Astrocyte (in vitro differentiated cells and primary cell): ENCODE data around the gene AKT3. TPM values are rescaled to one million over a fixed set of nuclear protein-coding genes. Genes with fewer than 3 reads are reported as not detected.

Experiments used
- DNase-seq: peaks from one replicate; pipeline ENCODE4 v3.0.0-alpha.2; 2010; ENCODE audit warnings: low read depth
- FAIRE-seq: peaks from 2 replicates; lab custom pipeline; 2011; peaks lifted over from hg19 to GRCh38; lab: Jason Lieb, UNC
- H2AFZ ChIP-seq: 2 replicates; pipeline ENCODE4 v1.6.0; 2012; ENCODE audit warnings: low read depth, low read length, inconsistent platforms
- H3K27ac ChIP-seq: 2 replicates; pipeline ENCODE4 v1.5.1; 2011; ENCODE audit warnings: low read depth, low read length, inconsistent platforms
- H3K27me3 ChIP-seq: 2 replicates; pipeline ENCODE4 v1.6.0; 2011; ENCODE audit warnings: low read length, inconsistent platforms; ENCODE audit not compliant: insufficient read depth
- H3K36me3 ChIP-seq: 2 replicates; pipeline ENCODE4 v1.5.1; 2011; ENCODE audit warnings: low read length, inconsistent platforms; ENCODE audit not compliant: insufficient read depth
- H3K4me1 ChIP-seq: 2 replicates; pipeline ENCODE4 v1.5.1; 2011; ENCODE audit warnings: low read length, inconsistent platforms; ENCODE audit not compliant: insufficient read depth
- H3K4me2 ChIP-seq: 2 replicates; pipeline ENCODE4 v1.6.0; 2012; ENCODE audit warnings: low read length, inconsistent platforms
- H3K4me3 ChIP-seq: 2 replicates; pipeline ENCODE4 v1.5.1; 2011; ENCODE audit warnings: low read depth, mild to moderate bottlenecking, low read length, inconsistent platforms; ENCODE audit not compliant: insufficient read depth
- H3K79me2 ChIP-seq: 2 replicates; pipeline ENCODE4 v1.6.0; 2012; ENCODE audit warnings: mild to moderate bottlenecking, low read length, inconsistent platforms; ENCODE audit not compliant: insufficient read depth
- H3K9ac ChIP-seq: 2 replicates; pipeline ENCODE4 v1.6.0; 2012; ENCODE audit warnings: mild to moderate bottlenecking, low read length, inconsistent platforms
- H3K9me3 ChIP-seq: 2 replicates; pipeline ENCODE4 v1.5.1; 2012; ENCODE audit warnings: low read depth, mild to moderate bottlenecking, low read length, inconsistent platforms; ENCODE audit not compliant: insufficient read depth
- H4K20me1 ChIP-seq: 2 replicates; pipeline ENCODE4 v1.6.0; 2012; ENCODE audit warnings: low read length, inconsistent platforms; ENCODE audit not compliant: insufficient read depth
- H3K27ac Mint-ChIP-seq: one replicate; pipeline ENCODE4 v1.8.0; 2021; ENCODE audit warnings: mild to moderate bottlenecking, mixed read lengths; ENCODE audit not compliant: unreplicated experiment
- H3K27me3 Mint-ChIP-seq: one replicate; pipeline ENCODE4 v1.8.0; 2021; ENCODE audit warnings: low read depth, mixed read lengths; ENCODE audit not compliant: unreplicated experiment
- H3K36me3 Mint-ChIP-seq: one replicate; pipeline ENCODE4 v1.8.0; 2021; ENCODE audit warnings: low read depth, mixed read lengths; ENCODE audit not compliant: unreplicated experiment
- H3K4me1 Mint-ChIP-seq: one replicate; pipeline ENCODE4 v1.8.0; 2021; ENCODE audit warnings: low read depth, mixed read lengths; ENCODE audit not compliant: unreplicated experiment
- H3K4me3 Mint-ChIP-seq: one replicate; pipeline ENCODE4 v1.8.0; 2021; ENCODE audit warnings: mild to moderate bottlenecking, moderate library complexity, mixed read lengths; ENCODE audit not compliant: unreplicated experiment
- H3K9me3 Mint-ChIP-seq: one replicate; pipeline ENCODE4 v1.8.0; 2021; ENCODE audit warnings: mild to moderate bottlenecking, mixed read lengths; ENCODE audit not compliant: unreplicated experiment
- CTCF ChIP-seq: IDR thresholded peaks from 2 replicates; pipeline ENCODE4 v1.5.1; 2011; ENCODE audit warnings: low read depth, mild to moderate bottlenecking, inconsistent platforms, low read length, moderate library complexity; ENCODE audit not compliant: insufficient read depth
- EZH2 ChIP-seq: IDR thresholded peaks from 2 replicates; pipeline ENCODE4 v1.6.1; 2012; ENCODE audit warnings: mild to moderate bottlenecking, low read length, inconsistent platforms; ENCODE audit not compliant: insufficient read depth
- total RNA-seq: library from RNA; stranded (reverse); gene quantifications from 2 replicates; pipeline ENCODE4 v1.2.1, GENCODE V29; 2021

The AKT3 gene
- total RNA-seq, 1 donor from 2014 or later: 64.5 TPM

GRCh38 chr1:243855616-243856318 is 5.7 kb upstream of the AKT3 start:
- FAIRE-seq: no peak
- H3K4me3 Mint-ChIP-seq: no peak overlapping the region

GRCh38 chr1:243851765-243852164 is 1.7 kb upstream of the AKT3 start:
- no peaks in the 10 kb centered on the region for H3K9me3 ChIP-seq
- no peak overlapping the region for H3K27ac ChIP-seq
- no peaks in the 10 kb centered on the region for H3K36me3 ChIP-seq
- peaks cover 24% of the 10 kb centered on the region for H3K79me2 ChIP-seq
- peak overlapping the region; percentile 82 for H3K4me3 ChIP-seq
- no peak for DNase-seq
- no peaks in the 10 kb centered on the region for H3K27me3 ChIP-seq
- Mint-ChIP-seq H3K36me3 (no peaks in the 10 kb centered on the region), H3K27me3 (no peaks in the 10 kb centered on the region), H3K9me3 (no peaks in the 10 kb centered on the region), H3K4me1 (peaks cover 7% of the 10 kb centered on the region), H3K27ac (peak overlapping the region; percentile 96), H3K4me3 (peak overlapping the region; percentile 96)
- peaks cover 17% of the 10 kb centered on the region for H4K20me1 ChIP-seq
- H3K4me2 ChIP-seq: peak overlapping the region; percentile 95
- peak overlapping the region; percentile 86 for H3K9ac ChIP-seq
- TF ChIP-seq EZH2 (no peak), CTCF (no peak)
- no peak overlapping the region for H2AFZ ChIP-seq
- H3K4me1 ChIP-seq: peaks cover 8% of the 10 kb centered on the region
- FAIRE-seq: no peak

More at GRCh38 chr1:243855616-243856318, 5.7 kb upstream of the AKT3 start:
- Mint-ChIP-seq H3K9me3 (no peaks in the 10 kb centered on the region), H3K4me1 (peaks cover 4% of the 10 kb centered on the region), H3K27me3 (peaks cover 22% of the 10 kb centered on the region), H3K27ac (no peak overlapping the region), H3K36me3 (no peaks in the 10 kb centered on the region)
- Histone ChIP-seq H3K9me3 (no peaks in the 10 kb centered on the region), H3K4me1 (peaks cover 8% of the 10 kb centered on the region), H3K27me3 (no peaks in the 10 kb centered on the region), H3K4me3 (no peak overlapping the region), H3K36me3 (no peaks in the 10 kb centered on the region), H3K4me2 (no peak overlapping the region), H3K79me2 (no peaks in the 10 kb centered on the region), H4K20me1 (no peaks in the 10 kb centered on the region), H3K27ac (no peak overlapping the region), H2AFZ (no peak overlapping the region), H3K9ac (no peak overlapping the region)
- no peak for TF ChIP-seq EZH2
- TF ChIP-seq CTCF: no peak
- no peak for DNase-seq

- Mint-ChIP-seq H3K4me1 (peaks cover 7% of the 10 kb centered on the region), H3K27me3 (no peaks in the 10 kb centered on the region), H3K36me3 (no peaks in the 10 kb centered on the region), H3K27ac (peak overlapping the region; percentile 96), H3K4me3 (peak overlapping the region; percentile 96), H3K9me3 (no peaks in the 10 kb centered on the region)
- peaks cover 8% of the 10 kb centered on the region for H3K4me1 ChIP-seq
- DNase-seq (no peak), FAIRE-seq (no peak)
- no peaks in the 10 kb centered on the region for H3K36me3 ChIP-seq
- no peaks in the 10 kb centered on the region for H3K27me3 ChIP-seq
- H3K4me2 ChIP-seq: peak overlapping the region; percentile 95
- peak overlapping the region; percentile 82 for H3K4me3 ChIP-seq
- H3K79me2 ChIP-seq: peaks cover 28% of the 10 kb centered on the region
- peak overlapping the region; percentile 86 for H3K9ac ChIP-seq
- no peaks in the 10 kb centered on the region for H3K9me3 ChIP-seq
- peaks cover 20% of the 10 kb centered on the region for H4K20me1 ChIP-seq
- peak overlapping the region; percentile 83 for H3K27ac ChIP-seq
- TF ChIP-seq EZH2: no peak
- no peak for TF ChIP-seq CTCF
- peak overlapping the region; percentile 80 for H2AFZ ChIP-seq
These were observed 1.3 kb upstream of the AKT3 start for GRCh38 chr1:243851257-243851756.
